ENCODE data around the gene PLEKHM3. TPM values are rescaled to one million over a fixed set of nuclear protein-coding genes. Genes with fewer than 3 reads are reported as not detected.

Gene PLEKHM3
- total RNA-seq, 1 donor, result 13.8 TPM

GRCh38 chr2:207903236-207903635 lies 122.1 kb downstream of the PLEKHM3 start:
- no peak overlapping the region for H3K4me3 ChIP-seq (ENCODE audit: low read depth, low read length)
- DNase-seq (ENCODE audit: low read depth), result no peak
- no peak for TF ChIP-seq CTCF (IDR thresholded peaks at IDR 0.05; ENCODE audit: insufficient read depth, low read depth, low read length)

GRCh38 chr2:207902821-207903220 lies 122.5 kb downstream of the PLEKHM3 start:
- no peak for TF ChIP-seq CTCF (IDR thresholded peaks at IDR 0.05; ENCODE audit: insufficient read depth, low read depth, low read length)
- no peak for DNase-seq (ENCODE audit: low read depth)
- no peak overlapping the region for H3K4me3 ChIP-seq (ENCODE audit: low read depth, low read length)

- no peak for DNase-seq (ENCODE audit: low read depth)
- H3K4me3 ChIP-seq (ENCODE audit: low read depth, low read length), result no peak overlapping the region
- TF ChIP-seq CTCF (IDR thresholded peaks at IDR 0.05; ENCODE audit: insufficient read depth, low read depth, low read length), result no peak
Measured at GRCh38 chr2:207901829-207902228, 123.5 kb downstream of the PLEKHM3 start.

GRCh38 chr2:207901401-207901800 lies 123.9 kb downstream of the PLEKHM3 start:
- no peak for TF ChIP-seq CTCF (IDR thresholded peaks at IDR 0.05; ENCODE audit: insufficient read depth, low read depth, low read length)

GRCh38 chr2:207898354-207898695 lies 127.0 kb downstream of the PLEKHM3 start:
- DNase-seq (ENCODE audit: low read depth), result no peak
- TF ChIP-seq CTCF (IDR thresholded peaks at IDR 0.05; ENCODE audit: insufficient read depth, low read depth, low read length), result no peak
- H3K4me3 ChIP-seq (ENCODE audit: low read depth, low read length), result no peak overlapping the region

More at GRCh38 chr2:207901401-207901800, 123.9 kb downstream of the PLEKHM3 start:
- H3K4me3 ChIP-seq (ENCODE audit: low read depth, low read length), result no peak overlapping the region
- DNase-seq (ENCODE audit: low read depth), result no peak

- TF ChIP-seq CTCF (IDR thresholded peaks at IDR 0.05; ENCODE audit: insufficient read depth, low read depth, low read length), result no peak
- no peak overlapping the region for H3K4me3 ChIP-seq (ENCODE audit: low read depth, low read length)
- peak; percentile 21 for DNase-seq (ENCODE audit: low read depth)
Measured at GRCh38 chr2:207897541-207898353, 127.6 kb downstream of the PLEKHM3 start.
